H9 (cell line): ENCODE results near the gene CCDC9B. TPM values are rescaled to one million over a fixed set of nuclear protein-coding genes. Genes with fewer than 3 reads are reported as not detected.

ENCODE experiments used
- DNase-seq: peaks from one replicate; pipeline ENCODE4 v3.0.0-alpha.2; 2017
- H2AFZ ChIP-seq: one replicate; pipeline ENCODE4 v1.6.1; 2013; ENCODE audit warnings: mild to moderate bottlenecking, low read length, control low read depth, moderate library complexity
- H2AK5ac ChIP-seq: 2 replicates; pipeline ENCODE4 v1.6.1; 2013; ENCODE audit warnings: low read length, control low read depth, mixed read lengths; ENCODE audit not compliant: insufficient read length
- H2BK120ac ChIP-seq: one replicate; pipeline ENCODE4 v1.6.1; 2013; ENCODE audit warnings: low read depth, mild to moderate bottlenecking, low read length, control low read depth, inconsistent platforms; ENCODE audit not compliant: poor library complexity, severe bottlenecking
- H2BK12ac ChIP-seq: 2 replicates; pipeline ENCODE4 v1.6.1; 2013; ENCODE audit warnings: low read length, control low read depth, mixed read lengths, low read depth; ENCODE audit not compliant: insufficient read length
- H2BK15ac ChIP-seq: 2 replicates; pipeline ENCODE4 v1.6.1; 2013; ENCODE audit warnings: low read depth, low read length, control low read depth
- H2BK20ac ChIP-seq: one replicate; pipeline ENCODE4 v1.6.1; 2013; ENCODE audit warnings: low read depth, mild to moderate bottlenecking, low read length, control low read depth, inconsistent platforms; ENCODE audit not compliant: poor library complexity, severe bottlenecking
- H2BK5ac ChIP-seq: 2 replicates; pipeline ENCODE4 v1.6.1; 2013; ENCODE audit warnings: low read length, control low read depth, mixed read lengths; ENCODE audit not compliant: insufficient read length
- H3K14ac ChIP-seq: 2 replicates; pipeline ENCODE4 v1.6.1; 2013; ENCODE audit warnings: low read length, control low read depth; ENCODE audit not compliant: insufficient read depth
- H3K18ac ChIP-seq: 2 replicates; pipeline ENCODE4 v1.6.1; 2013; ENCODE audit warnings: low read depth, mild to moderate bottlenecking, mixed read lengths, low read length, control low read depth; ENCODE audit not compliant: insufficient read length
- H3K23ac ChIP-seq: 2 replicates; pipeline ENCODE4 v1.6.1; 2013; ENCODE audit warnings: low read length, control low read depth, mixed read lengths, low read depth; ENCODE audit not compliant: insufficient read length
- H3K23me2 ChIP-seq: 2 replicates; pipeline ENCODE4 v1.6.1; 2013; ENCODE audit warnings: low read depth, mild to moderate bottlenecking, mixed read lengths, low read length, control low read depth; ENCODE audit not compliant: insufficient read length, poor library complexity, severe bottlenecking
- H3K27ac ChIP-seq: 2 replicates; pipeline ENCODE4 v1.5.1; 2013; ENCODE audit warnings: low read length, control low read depth, mixed read lengths, low read depth; ENCODE audit not compliant: insufficient read length
- H3K27me3 ChIP-seq: 2 replicates; pipeline ENCODE4 v1.6.1; 2013; ENCODE audit warnings: low read length, control low read depth, inconsistent platforms; ENCODE audit not compliant: insufficient read depth
- H3K4ac ChIP-seq: 2 replicates; pipeline ENCODE4 v1.6.1; 2013; ENCODE audit warnings: low read depth, mild to moderate bottlenecking, control low read depth, inconsistent platforms, low read length, moderate library complexity
- H3K4me1 ChIP-seq: 2 replicates; pipeline ENCODE4 v1.6.1; 2013; ENCODE audit warnings: low read length, control low read depth, inconsistent platforms; ENCODE audit not compliant: insufficient read depth
- H3K4me2 ChIP-seq: 2 replicates; pipeline ENCODE4 v1.6.1; 2013; ENCODE audit warnings: low read length, control low read depth, mixed read lengths; ENCODE audit not compliant: insufficient read length, insufficient read depth
- H3K56ac ChIP-seq: 2 replicates; pipeline ENCODE4 v1.6.1; 2013; ENCODE audit warnings: low read depth, mild to moderate bottlenecking, mixed read lengths, low read length, control low read depth; ENCODE audit not compliant: insufficient read length
- H3K79me1 ChIP-seq: 2 replicates; pipeline ENCODE4 v1.6.1; 2013; ENCODE audit warnings: low read depth, mild to moderate bottlenecking, moderate library complexity, low read length, control low read depth, inconsistent platforms; ENCODE audit not compliant: insufficient read depth, poor library complexity, severe bottlenecking
- H3K79me2 ChIP-seq: 2 replicates; pipeline ENCODE4 v1.6.1; 2013; ENCODE audit warnings: low read length, control low read depth, inconsistent platforms; ENCODE audit not compliant: insufficient read depth
- H3K9ac ChIP-seq: 2 replicates; pipeline ENCODE4 v1.6.1; 2013; ENCODE audit warnings: low read length, control low read depth, mixed read lengths; ENCODE audit not compliant: insufficient read length; ENCODE audit errors: extremely low read depth
- H3K9me3 ChIP-seq: one replicate; pipeline ENCODE4 v1.6.1; 2013; ENCODE audit warnings: low read depth, low read length, inconsistent platforms; ENCODE audit not compliant: control insufficient read depth
- H3T11ph ChIP-seq: one replicate; pipeline ENCODE4 v1.6.1; 2013; ENCODE audit warnings: mild to moderate bottlenecking, low read length, control low read depth, inconsistent platforms
- H4K20me1 ChIP-seq: one replicate; pipeline ENCODE4 v1.6.1; 2013; ENCODE audit not compliant: control insufficient read depth, insufficient read length, insufficient read depth
- H4K5ac ChIP-seq: 2 replicates; pipeline ENCODE4 v1.6.1; 2013; ENCODE audit warnings: low read depth, mild to moderate bottlenecking, mixed read lengths, low read length, control low read depth; ENCODE audit not compliant: insufficient read length
- H4K8ac ChIP-seq: replicated peaks from 2 replicates; pipeline ENCODE4 v1.6.1; 2013; ENCODE audit warnings: low read length, control low read depth, mixed read lengths, low read depth; ENCODE audit not compliant: insufficient read length
- H4K91ac ChIP-seq: 2 replicates; pipeline ENCODE4 v1.6.1; 2013; ENCODE audit warnings: low read depth, mild to moderate bottlenecking, moderate library complexity, mixed read lengths, low read length, control low read depth; ENCODE audit not compliant: insufficient read length
- H3K27ac Mint-ChIP-seq, 3 experiments: 2 replicates in 2 of 3; 3 replicates in 1 of 3; pipeline ENCODE4 v1.8.0; 2020 to 2021; ENCODE audit warnings: mixed read lengths in 3 of 3, mild to moderate bottlenecking in 1 of 3, moderate library complexity in 1 of 3
- H3K27me3 Mint-ChIP-seq: 2 replicates; pipeline ENCODE4 v1.8.0; 2021; ENCODE audit warnings: low read depth, mild to moderate bottlenecking, moderate library complexity, mixed read lengths
- H3K36me3 Mint-ChIP-seq, 3 experiments: 2 replicates in 2 of 3; 3 replicates in 1 of 3; pipeline ENCODE4 v1.8.0; 2020 to 2021; ENCODE audit warnings: low read depth in 3 of 3, mixed read lengths in 3 of 3; ENCODE audit not compliant: insufficient read depth in 1 of 3
- H3K4me1 Mint-ChIP-seq, 2 experiments: 2 replicates each; pipeline ENCODE4 v1.8.0; 2020; ENCODE audit warnings: mixed read lengths in 2 of 2
- H3K4me3 Mint-ChIP-seq, 2 experiments: 2 replicates in 1 of 2; 3 replicates in 1 of 2; pipeline ENCODE4 v1.8.0; 2020 to 2021; ENCODE audit warnings: mild to moderate bottlenecking in 2 of 2, mixed read lengths in 2 of 2, moderate library complexity in 1 of 2
- H3K9me3 Mint-ChIP-seq, 2 experiments: 2 replicates in 1 of 2; 3 replicates in 1 of 2; pipeline ENCODE4 v1.8.0; 2020; ENCODE audit warnings: mild to moderate bottlenecking in 2 of 2, mixed read lengths in 2 of 2, moderate library complexity in 1 of 2
- CTCF ChIP-seq: fragments of 200-600 bp; sonication (generic); conservative IDR thresholded peaks from 3 replicates; pipeline ENCODE4 v1.8.0; 2021; ENCODE audit warnings: antibody characterized with exemption, mild to moderate bottlenecking
- WGBS: extraction: QIAGEN DNeasy Blood & Tissue Kit; methylation state at CpG from one replicate; pipeline ENCODE4 v1.1.7; 2013; ENCODE audit warnings: missing lambda C conversion rate, low lambda C conversion rate, mixed read lengths; ENCODE audit not compliant: insufficient read length; ENCODE audit errors: extremely low coverage; 5-methylcytosine and 5-hydroxymethylcytosine counted together
- total RNA-seq: library from RNA; stranded (reverse); gene quantifications from 2 replicates; pipeline ENCODE4 v1.2.1, GENCODE V29; 2021

Gene CCDC9B
- total RNA-seq, 1 experiment from 2014 or later, result 0.48 TPM

GRCh38 chr15:40289140-40289775, 51.5 kb downstream of the CCDC9B start:
- H2BK5ac ChIP-seq, result no peak overlapping the region
- no peak overlapping the region for H2BK20ac ChIP-seq
- peaks cover 5% of the 10 kb centered on the region for H3K4me1 ChIP-seq
- H3K79me1 ChIP-seq, result no peaks in the 10 kb centered on the region
- H2AFZ ChIP-seq, result no peak overlapping the region
- H2BK15ac ChIP-seq, result no peak overlapping the region
- Mint-ChIP-seq H3K27me3 (peaks cover 85% of the 10 kb centered on the region), H3K4me1 (peaks cover 23 to 41% of the 10 kb centered on the region in 2 experiments), H3K9me3 (no peaks in the 10 kb centered on the region), H3K27ac (no peak overlapping the region), H3K36me3 (no peaks in the 10 kb centered on the region), H3K4me3 (no peak overlapping the region)
- H3K27ac ChIP-seq, result no peak overlapping the region
- H3K4me2 ChIP-seq, result no peak overlapping the region
- H3K18ac ChIP-seq, result no peak overlapping the region
- no peaks in the 10 kb centered on the region for H4K20me1 ChIP-seq
- no peak overlapping the region for H2AK5ac ChIP-seq
- no peak overlapping the region for H4K8ac ChIP-seq
- H3K14ac ChIP-seq, result no peak overlapping the region
- H4K91ac ChIP-seq, result no peak overlapping the region
- H2BK12ac ChIP-seq, result no peak overlapping the region
- H3K27me3 ChIP-seq, result peaks cover 14% of the 10 kb centered on the region; the same call in 1 of the 2 replicates
- H3T11ph ChIP-seq, result no peak overlapping the region
- H3K4ac ChIP-seq, result no peak overlapping the region
- H3K9ac ChIP-seq, result no peak overlapping the region
- H2BK120ac ChIP-seq, result no peak overlapping the region
- TF ChIP-seq CTCF, result no peak
- no peak overlapping the region for H4K5ac ChIP-seq
- H3K23me2 ChIP-seq, result peaks cover 8% of the 10 kb centered on the region
- no peaks in the 10 kb centered on the region for H3K79me2 ChIP-seq
- WGBS, result no CpG with 5 or more reads among the region's 6 CpGs
- H3K9me3 ChIP-seq, result no peaks in the 10 kb centered on the region
- H3K23ac ChIP-seq, result no peak overlapping the region
- no peak overlapping the region for H3K56ac ChIP-seq
- no peak for DNase-seq
